Cardiac muscle cell (in vitro differentiated cells and primary cell): ENCODE results near the gene CCAR1. TPM values are rescaled to one million over a fixed set of nuclear protein-coding genes. Genes with fewer than 3 reads are reported as not detected.
"Not testable (repeated sequence)": the region's sequence is repeated elsewhere in the genome, so short reads cannot be mapped to it uniquely, and the experiment has no call there.

Experiments
- DNase-seq, 2 donors: peaks; one replicate each; pipeline versions ENCODE4 v3.0.0 to v3.0.0-alpha.2; 2010 to 2017; ENCODE audit warnings: low read depth in 1 of 2, low spot score in 1 of 2
- H3K27ac ChIP-seq: fragments of 200-600 bp; sonication (generic); 2 replicates; pipeline ENCODE4 v1.5.1; 2016
- H3K27me3 ChIP-seq: fragments of 200-600 bp; sonication (generic); 2 replicates; pipeline ENCODE4 v1.6.0; 2016; ENCODE audit warnings: control low read depth
- H3K36me3 ChIP-seq: fragments of 200-600 bp; sonication (generic); 2 replicates; pipeline ENCODE4 v1.5.1; 2016; ENCODE audit warnings: control low read depth
- H3K4me1 ChIP-seq: fragments of 200-600 bp; sonication (generic); 2 replicates; pipeline ENCODE4 v1.8.1; 2017; ENCODE audit warnings: low read depth, mild to moderate bottlenecking, mixed run types
- H3K4me3 ChIP-seq: fragments of 200-600 bp; sonication (generic); 2 replicates; pipeline ENCODE4 v1.5.1; 2016; ENCODE audit warnings: mild to moderate bottlenecking
- H3K9me3 ChIP-seq: fragments of 200-600 bp; sonication (generic); 2 replicates; pipeline ENCODE4 v1.5.1; 2017; ENCODE audit warnings: low read depth, mild to moderate bottlenecking, control low read depth
- CTCF ChIP-seq: IDR thresholded peaks from 2 replicates; pipeline ENCODE4 v1.5.1; 2012; ENCODE audit warnings: low read depth, mild to moderate bottlenecking, low read length
- polyA plus RNA-seq: library from polyadenylated mRNA; unstranded; fragments of >200 nt; fragmentation: Nextera tagmentation; extraction: Ambion mirVana; gene quantifications from 2 replicates; pipeline ENCODE4 v1.2.1, GENCODE V29; 2016
- total RNA-seq: library from RNA; depleted of rRNA; stranded (reverse); fragments of >200 nt; gene quantifications from 2 replicates; pipeline ENCODE4 v1.2.3, GENCODE V29; 2016

CCAR1 gene
- total and polyA plus RNA-seq, 2 experiments from 2014 or later: 63.8 to 85.7 TPM

- H3K4me1 ChIP-seq: no peaks in the 10 kb centered on the region
- H3K9me3 ChIP-seq: no peaks in the 10 kb centered on the region
- no peak for TF ChIP-seq CTCF
- H3K27ac ChIP-seq: no peak overlapping the region
- H3K27me3 ChIP-seq: no peaks in the 10 kb centered on the region
- H3K4me3 ChIP-seq: no peak overlapping the region
- H3K36me3 ChIP-seq: peaks cover 95% of the 10 kb centered on the region
- DNase-seq: no peak
Measured at GRCh38 chr10:68752711-68753350, 31.8 kb downstream of the CCAR1 start.

GRCh38 chr10:68756246-68756645, 35.2 kb downstream of the CCAR1 start:
- DNase-seq: no peak
- TF ChIP-seq CTCF: no peak
- no peaks in the 10 kb centered on the region for H3K4me1 ChIP-seq
- H3K27ac ChIP-seq: no peak overlapping the region
- peaks cover 93% of the 10 kb centered on the region for H3K36me3 ChIP-seq
- no peaks in the 10 kb centered on the region for H3K27me3 ChIP-seq
- H3K4me3 ChIP-seq: no peak overlapping the region
- no peaks in the 10 kb centered on the region for H3K9me3 ChIP-seq

- no peaks in the 10 kb centered on the region for H3K27me3 ChIP-seq
- no peaks in the 10 kb centered on the region for H3K4me1 ChIP-seq
- peaks cover 95% of the 10 kb centered on the region for H3K36me3 ChIP-seq
- H3K4me3 ChIP-seq: no peak overlapping the region
- no peak for TF ChIP-seq CTCF
- no peak overlapping the region for H3K27ac ChIP-seq
- H3K9me3 ChIP-seq: no peaks in the 10 kb centered on the region
- DNase-seq: peak in 1 of 2 donors; percentile 4
Measured at GRCh38 chr10:68756766-68757165, 35.7 kb downstream of the CCAR1 start.

- TF ChIP-seq CTCF: no peak
- H3K27ac ChIP-seq: no peak overlapping the region
- H3K36me3 ChIP-seq: peaks cover 90% of the 10 kb centered on the region
- no peaks in the 10 kb centered on the region for H3K4me1 ChIP-seq
- no peaks in the 10 kb centered on the region for H3K9me3 ChIP-seq
- H3K27me3 ChIP-seq: no peaks in the 10 kb centered on the region
- no peak overlapping the region for H3K4me3 ChIP-seq
- DNase-seq: no peak
Measured at GRCh38 chr10:68759223-68759863, 38.3 kb downstream of the CCAR1 start.

- peak overlapping the region; percentile 36 for H3K27ac ChIP-seq
- no peak overlapping the region for H3K4me3 ChIP-seq
- TF ChIP-seq CTCF: no peak
- no peaks in the 10 kb centered on the region for H3K9me3 ChIP-seq
- H3K36me3 ChIP-seq: peaks cover 84% of the 10 kb centered on the region
- H3K4me1 ChIP-seq: no peaks in the 10 kb centered on the region
- no peak for DNase-seq
- no peaks in the 10 kb centered on the region for H3K27me3 ChIP-seq
Measured at GRCh38 chr10:68759967-68760366, 38.9 kb downstream of the CCAR1 start.

- H3K27me3 ChIP-seq, H3K27ac ChIP-seq, H3K9me3 ChIP-seq, H3K4me1 ChIP-seq, H3K4me3 ChIP-seq, DNase-seq: not testable (repeated sequence)
- H3K36me3 ChIP-seq: peaks cover 83% of the 10 kb centered on the region
Measured at GRCh38 chr10:68767407-68767806, 46.4 kb downstream of the CCAR1 start.
